Colonic mucosa (tissue), 4 donors: Measurements from ENCODE around the gene DYNC2LI1. TPM values are rescaled to one million over a fixed set of nuclear protein-coding genes. Genes with fewer than 3 reads are reported as not detected.
A peak's percentile ranks its signal among the peaks of the same experiment; 100 is the strongest.
"Not testable (repeated sequence)": the region's sequence is repeated elsewhere in the genome, so short reads cannot be mapped to it uniquely, and the experiment has no call there.

ENCODE experiments used
- DNase-seq: peaks from one replicate; pipeline ENCODE4 v3.0.0-alpha.2; 2020
- H3K27ac ChIP-seq: fragments of 200-600 bp; one replicate; pipeline ENCODE4 v1.8.0; 2021
- H3K27me3 ChIP-seq: fragments of 200-600 bp; one replicate; pipeline ENCODE4 v1.8.0; 2021
- H3K36me3 ChIP-seq: fragments of 200-600 bp; one replicate; pipeline ENCODE4 v1.8.0; 2021
- H3K4me1 ChIP-seq: fragments of 200-600 bp; one replicate; pipeline ENCODE4 v1.8.0; 2021; ENCODE audit warnings: mild to moderate bottlenecking
- H3K4me3 ChIP-seq: fragments of 200-600 bp; one replicate; pipeline ENCODE4 v1.8.0; 2021
- H3K9ac ChIP-seq, 2 donors: one replicate each; pipeline ENCODE4 v1.7.0; 2013; ENCODE audit warnings: control low read depth in 2 of 2, low read depth in 2 of 2, low read length in 2 of 2
- H3K9me3 ChIP-seq: fragments of 200-600 bp; one replicate; pipeline ENCODE4 v1.8.0; 2021
- intact Hi-C: fragments of 100-400 bp; cut with DNase I; formaldehyde crosslinking; loops from one replicate; pipeline ENCODE4 v1.14.1; 2022
- total RNA-seq, 2 donors: library from RNA; stranded (reverse); fragmentation: NEBNext Ultra II Directional in 1 of 2; extraction: Animal tissue kit (Norgen Biotek cat#: 25700) in 1 of 2; gene quantifications; one replicate each; pipeline ENCODE4 v1.2.1, GENCODE V29; 2021
- TF ChIP-seq, protein P1 (sequence below): fragments of 200-600 bp; IDR thresholded peaks from one replicate; pipeline ENCODE4 v1.8.0; 2022; ENCODE audit warnings: antibody characterized with exemption, mild to moderate bottlenecking
- donor health status: healthy.
- donor health status: DM: no; HTN: no; CAD: no.
- donor health status: DM: no; HTN: no; CAD: no.

DYNC2LI1 gene
- 10 to 100 TPM in 1 of 2 donors, 1 to 10 TPM in 1; 8.1 to 17.2 TPM for total RNA-seq

DNA sequence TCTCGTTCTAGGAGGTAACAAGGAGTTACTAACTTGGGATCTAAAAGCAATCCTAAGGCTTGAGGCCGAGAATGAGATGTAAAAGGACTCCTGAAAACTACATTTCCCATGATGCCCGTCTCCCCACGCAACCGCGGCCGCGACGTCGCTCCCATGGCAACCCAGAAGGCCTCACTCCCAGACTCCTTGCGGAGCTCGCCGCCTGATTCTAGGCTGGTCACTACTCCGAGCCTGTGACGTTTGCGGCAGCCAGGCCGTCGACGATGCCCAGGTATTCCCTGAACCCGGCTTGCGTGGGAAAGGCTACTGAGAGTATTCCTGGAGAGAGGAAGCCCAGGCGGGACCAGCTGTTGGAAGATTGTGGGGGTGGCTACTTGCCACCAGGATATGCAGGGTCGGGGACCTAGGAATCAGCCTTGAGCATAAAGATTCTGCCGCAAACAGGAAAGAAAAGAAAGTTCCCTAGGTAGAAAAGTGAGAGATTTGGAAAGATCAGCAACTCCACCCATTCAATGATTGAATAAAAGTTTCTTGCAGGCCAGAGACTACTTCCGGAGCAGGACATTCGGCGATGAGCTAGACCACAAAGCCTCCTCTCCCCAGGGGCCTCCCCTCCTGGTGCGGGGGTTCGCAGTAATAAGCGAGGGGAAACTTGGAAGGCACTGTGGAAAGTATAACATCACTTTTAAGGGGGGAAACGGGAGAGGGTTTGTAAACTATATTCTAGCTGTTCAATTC is at the start of gene DYNC2LI1:
Gene DYNC2LI1 (plus strand): TSS at position 164 of the 738 bp plus-strand sequence. CDS start 100 bp downstream, at position 264.
- Histone ChIP-seq H3K9me3 (no peaks in the 10 kb centered on the region), H3K4me3 (peak within 1 kb of the TSS; percentile 54), H3K36me3 (no peaks in the 10 kb centered on the region), H3K9ac (peak within 1 kb of the TSS; percentile 37 to 95), H3K4me1 (no peaks in the 10 kb centered on the region), H3K27ac (peak within 1 kb of the TSS; percentile 84), H3K27me3 (no peaks in the 10 kb centered on the region)
- intact Hi-C loops: no loop called here
- TF ChIP-seq, protein P1, sequence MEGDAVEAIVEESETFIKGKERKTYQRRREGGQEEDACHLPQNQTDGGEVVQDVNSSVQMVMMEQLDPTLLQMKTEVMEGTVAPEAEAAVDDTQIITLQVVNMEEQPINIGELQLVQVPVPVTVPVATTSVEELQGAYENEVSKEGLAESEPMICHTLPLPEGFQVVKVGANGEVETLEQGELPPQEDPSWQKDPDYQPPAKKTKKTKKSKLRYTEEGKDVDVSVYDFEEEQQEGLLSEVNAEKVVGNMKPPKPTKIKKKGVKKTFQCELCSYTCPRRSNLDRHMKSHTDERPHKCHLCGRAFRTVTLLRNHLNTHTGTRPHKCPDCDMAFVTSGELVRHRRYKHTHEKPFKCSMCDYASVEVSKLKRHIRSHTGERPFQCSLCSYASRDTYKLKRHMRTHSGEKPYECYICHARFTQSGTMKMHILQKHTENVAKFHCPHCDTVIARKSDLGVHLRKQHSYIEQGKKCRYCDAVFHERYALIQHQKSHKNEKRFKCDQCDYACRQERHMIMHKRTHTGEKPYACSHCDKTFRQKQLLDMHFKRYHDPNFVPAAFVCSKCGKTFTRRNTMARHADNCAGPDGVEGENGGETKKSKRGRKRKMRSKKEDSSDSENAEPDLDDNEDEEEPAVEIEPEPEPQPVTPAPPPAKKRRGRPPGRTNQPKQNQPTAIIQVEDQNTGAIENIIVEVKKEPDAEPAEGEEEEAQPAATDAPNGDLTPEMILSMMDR: no peak
- peak; percentile 93 for DNase-seq

DNA sequence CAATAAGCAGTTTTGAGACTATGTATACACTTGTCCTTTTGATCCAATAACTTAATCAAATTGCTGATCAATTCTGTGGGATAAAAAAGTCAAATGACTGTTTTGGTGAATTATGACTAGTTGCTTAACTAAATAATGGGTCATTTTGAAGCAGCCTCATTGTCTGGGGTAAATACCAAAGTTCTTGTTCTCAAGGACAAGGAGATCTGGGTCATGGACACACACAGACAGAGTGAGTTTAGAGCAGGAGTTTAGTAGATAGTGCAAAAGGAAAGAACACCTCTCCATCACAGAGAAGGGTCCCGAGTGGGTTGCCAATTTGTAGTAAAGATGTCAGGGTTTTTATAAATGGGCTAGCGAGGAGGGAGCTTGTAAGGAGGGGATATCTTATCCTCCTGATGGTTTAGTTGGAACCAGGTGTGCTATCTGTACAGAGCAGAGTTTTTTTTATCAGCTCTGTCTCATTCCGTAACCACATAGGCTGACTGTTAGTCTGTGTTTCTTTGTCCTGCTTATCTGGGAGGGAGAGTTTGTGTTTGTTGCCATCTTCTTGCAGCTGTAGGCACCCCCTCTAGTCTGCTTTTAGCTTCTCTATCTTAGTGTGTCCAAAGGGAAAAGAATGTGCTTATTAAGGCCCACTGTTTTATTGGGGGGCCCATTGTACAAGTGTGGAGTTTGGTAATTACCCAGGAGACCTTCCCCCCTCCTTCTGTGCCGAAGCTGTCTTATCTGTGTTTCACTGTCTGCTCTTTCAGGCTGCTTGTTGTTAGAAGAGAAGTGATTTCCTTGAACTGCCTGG is 48.9 kb upstream of the DYNC2LI1 start:
- Histone ChIP-seq H3K9me3 (no peaks in the 10 kb centered on the region), H3K4me1 (no peaks in the 10 kb centered on the region), H3K36me3 (no peaks in the 10 kb centered on the region), H3K27ac (no peak overlapping the region), H3K4me3 (no peak overlapping the region), H3K27me3 (no peaks in the 10 kb centered on the region), H3K9ac (no peak overlapping the region)
- no peak for DNase-seq
- intact Hi-C loops: no loop called here
- TF ChIP-seq, protein P1: no peak

DNA sequence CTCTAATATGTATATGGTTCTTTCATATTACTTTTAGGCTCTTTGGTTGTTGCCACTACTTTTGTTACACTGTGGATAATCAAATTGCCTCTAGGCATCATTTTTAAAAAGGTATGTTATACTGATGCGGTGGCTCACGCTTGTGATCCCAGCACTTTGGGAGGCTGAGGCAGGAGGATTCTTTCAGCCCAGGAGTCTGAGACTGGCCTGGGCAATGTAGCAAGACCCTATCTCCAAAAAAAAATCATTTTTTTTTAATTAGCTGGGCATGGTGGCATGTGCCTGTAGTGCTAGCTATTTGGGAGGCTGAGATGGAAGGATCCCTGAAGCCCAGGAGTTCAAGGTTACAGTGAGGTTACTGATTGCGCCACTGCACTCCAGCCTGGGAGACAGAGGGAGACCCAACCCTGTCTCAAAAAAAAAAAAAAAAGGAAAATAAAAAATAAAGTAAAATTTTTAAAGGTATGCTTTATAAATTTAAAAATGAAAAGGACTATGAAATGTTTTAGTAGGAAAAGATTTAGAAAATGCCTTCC is 48.1 kb upstream of the DYNC2LI1 start:
- no peaks in the 10 kb centered on the region for H3K4me1 ChIP-seq
- H3K36me3 ChIP-seq: no peaks in the 10 kb centered on the region
- no peak overlapping the region for H3K4me3 ChIP-seq
- TF ChIP-seq, protein P1: no peak
- intact Hi-C loops: no loop called here
- H3K27me3 ChIP-seq: no peaks in the 10 kb centered on the region
- no peaks in the 10 kb centered on the region for H3K9me3 ChIP-seq
- H3K27ac ChIP-seq: no peak overlapping the region
- no peak for DNase-seq
- no peak overlapping the region for H3K9ac ChIP-seq

DNA sequence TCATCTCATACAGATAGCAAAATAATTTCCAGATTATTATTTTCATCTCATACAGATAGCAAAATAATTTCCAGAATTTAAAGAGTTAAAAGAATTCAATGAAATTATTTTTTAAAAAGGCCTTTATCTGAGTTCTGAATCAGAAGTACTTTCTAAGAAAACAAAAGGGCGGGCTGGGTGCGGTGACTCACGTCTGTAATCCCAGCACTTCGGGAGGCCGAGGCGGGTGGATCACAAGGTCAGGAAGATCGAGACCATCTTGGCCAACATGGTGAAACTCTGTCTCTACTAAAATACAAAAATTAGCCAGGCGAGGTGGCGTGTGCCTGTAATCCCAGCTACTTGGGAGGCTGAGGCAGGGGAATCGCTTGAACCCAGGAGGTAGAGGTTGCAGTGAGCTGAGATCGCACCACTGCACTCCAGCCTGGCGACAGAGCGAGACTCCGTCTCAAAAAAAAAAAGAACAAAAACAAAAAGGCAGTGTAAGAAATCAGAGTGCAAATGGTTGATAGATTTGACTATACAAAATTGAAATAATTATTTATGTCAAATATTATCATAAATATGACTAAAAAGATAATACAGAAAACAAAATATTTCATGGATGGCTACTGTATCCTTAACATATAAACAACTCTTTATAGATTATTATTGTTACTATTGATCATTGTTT is 46.7 kb upstream of the DYNC2LI1 start:
- H3K27ac ChIP-seq, H3K4me1 ChIP-seq, DNase-seq, H3K4me3 ChIP-seq, H3K9me3 ChIP-seq, H3K36me3 ChIP-seq, H3K27me3 ChIP-seq, intact Hi-C loops, H3K9ac ChIP-seq: not testable (repeated sequence)

DNA sequence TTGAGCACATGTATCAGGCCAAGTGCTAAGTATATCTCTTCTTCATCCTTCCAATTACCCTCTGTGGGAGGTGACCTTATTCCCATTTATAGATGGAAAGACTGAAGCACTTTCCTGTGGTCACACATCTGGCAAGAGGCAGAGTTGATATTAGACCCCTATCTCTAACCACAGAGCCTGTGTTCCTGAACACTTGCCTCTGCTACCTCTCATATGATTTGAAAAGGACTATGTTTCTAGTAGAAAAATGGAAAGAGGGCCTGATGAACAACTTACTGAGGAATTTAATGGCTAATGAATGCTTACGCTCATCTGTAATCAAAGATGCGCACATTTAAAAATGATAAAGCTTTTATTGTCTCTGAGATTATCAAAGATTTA is 46.2 kb upstream of the DYNC2LI1 start:
- Histone ChIP-seq H3K4me3 (no peak overlapping the region), H3K36me3 (no peaks in the 10 kb centered on the region), H3K9ac (no peak overlapping the region), H3K9me3 (no peaks in the 10 kb centered on the region), H3K27me3 (no peaks in the 10 kb centered on the region), H3K4me1 (no peaks in the 10 kb centered on the region), H3K27ac (no peak overlapping the region)
- DNase-seq: no peak
- intact Hi-C loops: no loop called here
- TF ChIP-seq, protein P1: no peak
